ENCODE measurements around the gene IFFO2. TPM values are rescaled to one million over a fixed set of nuclear protein-coding genes. Genes with fewer than 3 reads are reported as not detected.

Gene IFFO2
- total RNA-seq, 1 experiment from 2014 or later: 13.0 TPM

- Mint-ChIP-seq H3K4me1 (ENCODE audit: low read depth, unreplicated experiment) (peaks cover 10% of the 10 kb centered on the region), H3K4me3 (ENCODE audit: low read depth, unreplicated experiment) (no peak overlapping the region), H3K9me3 (ENCODE audit: low read depth, unreplicated experiment) (no peaks in the 10 kb centered on the region), H3K27me3 (ENCODE audit: unreplicated experiment) (no peaks in the 10 kb centered on the region), H3K27ac (ENCODE audit: unreplicated experiment) (no peak overlapping the region), H3K36me3 (ENCODE audit: insufficient read depth, unreplicated experiment) (no peaks in the 10 kb centered on the region)
- BruUV-seq (replicated peaks): no TSS peak
- intact Hi-C loops (cut with micrococcal nuclease; ENCODE audit: unreplicated experiment): loop anchor here (10.0 kb wide), 1 partner anchor 46 kb away; the partner anchor contains the start of gene ALDH4A1
- TF ChIP-seq CTCF (IDR thresholded peaks at IDR 0.05; ENCODE audit: unreplicated experiment): no peak
- CTCF ChIA-PET: interaction anchor here (0.6 to 1.2 kb wide), 2 partner anchors 37 to 508 kb away, joined by 3 read pairs; no protein-coding TSS in a partner anchor
- DNase-seq: no peak
These were observed 6.0 kb downstream of the IFFO2 start for GRCh38 chr1:18950401-18951026.

GRCh38 chr1:18949686-18950400 is 6.6 kb downstream of the IFFO2 start:
- Mint-ChIP-seq H3K4me3 (ENCODE audit: low read depth, unreplicated experiment) (no peak overlapping the region), H3K36me3 (ENCODE audit: insufficient read depth, unreplicated experiment) (no peaks in the 10 kb centered on the region), H3K27me3 (ENCODE audit: unreplicated experiment) (no peaks in the 10 kb centered on the region), H3K9me3 (ENCODE audit: low read depth, unreplicated experiment) (no peaks in the 10 kb centered on the region), H3K27ac (ENCODE audit: unreplicated experiment) (no peak overlapping the region), H3K4me1 (ENCODE audit: low read depth, unreplicated experiment) (peaks cover 17% of the 10 kb centered on the region)
- BruUV-seq (replicated peaks): no TSS peak
- no peak for TF ChIP-seq CTCF (IDR thresholded peaks at IDR 0.05; ENCODE audit: unreplicated experiment)
- intact Hi-C loops (cut with micrococcal nuclease; ENCODE audit: unreplicated experiment): loop anchor here (10.0 kb wide), 1 partner anchor 45 kb away; the partner anchor contains the start of gene ALDH4A1
- CTCF ChIA-PET: interaction anchor here (0.6 to 1.2 kb wide), 2 partner anchors 37 to 508 kb away, joined by 3 read pairs; no protein-coding TSS in a partner anchor
- no peak for DNase-seq

- no peaks in the 10 kb centered on the region for H3K9me3 Mint-ChIP-seq (ENCODE audit: low read depth, unreplicated experiment)
- CTCF ChIA-PET: no interaction called here
- no peak overlapping the region for H3K4me3 Mint-ChIP-seq (ENCODE audit: low read depth, unreplicated experiment)
- no peaks in the 10 kb centered on the region for H3K27me3 Mint-ChIP-seq (ENCODE audit: unreplicated experiment)
- no peak overlapping the region for H3K27ac Mint-ChIP-seq (ENCODE audit: unreplicated experiment)
- intact Hi-C loops (cut with micrococcal nuclease; ENCODE audit: unreplicated experiment): no loop called here
- no peaks in the 10 kb centered on the region for H3K36me3 Mint-ChIP-seq (ENCODE audit: insufficient read depth, unreplicated experiment)
- no peak for TF ChIP-seq CTCF (IDR thresholded peaks at IDR 0.05; ENCODE audit: unreplicated experiment)
- no TSS peak for BruUV-seq (replicated peaks)
- peaks cover 22% of the 10 kb centered on the region for H3K4me1 Mint-ChIP-seq (ENCODE audit: low read depth, unreplicated experiment)
- no peak for DNase-seq
These were observed 7.4 kb downstream of the IFFO2 start for GRCh38 chr1:18948913-18949685.

GRCh38 chr1:18948048-18948912 is 8.2 kb downstream of the IFFO2 start:
- no peak for DNase-seq
- TF ChIP-seq CTCF (IDR thresholded peaks at IDR 0.05; ENCODE audit: unreplicated experiment): no peak
- BruUV-seq (replicated peaks): no TSS peak
- Mint-ChIP-seq H3K27ac (ENCODE audit: unreplicated experiment) (no peak overlapping the region), H3K4me3 (ENCODE audit: low read depth, unreplicated experiment) (no peak overlapping the region), H3K36me3 (ENCODE audit: insufficient read depth, unreplicated experiment) (no peaks in the 10 kb centered on the region), H3K27me3 (ENCODE audit: unreplicated experiment) (no peaks in the 10 kb centered on the region), H3K9me3 (ENCODE audit: low read depth, unreplicated experiment) (no peaks in the 10 kb centered on the region), H3K4me1 (ENCODE audit: low read depth, unreplicated experiment) (peaks cover 14% of the 10 kb centered on the region)
- CTCF ChIA-PET: no interaction called here
- intact Hi-C loops (cut with micrococcal nuclease; ENCODE audit: unreplicated experiment): no loop called here

All from Calu3 (cell line).